ENCODE data around the gene CHEK2. TPM values are rescaled to one million over a fixed set of nuclear protein-coding genes. Genes with fewer than 3 reads are reported as not detected.

Gene CHEK2
- total and polyA plus RNA-seq, 2 experiments from 2014 or later: 86.0 to 121 TPM

GRCh38 chr22:28730179-28730578, 11.4 kb downstream of the CHEK2 start (continued):
- TF ChIP-seq, protein P1, sequence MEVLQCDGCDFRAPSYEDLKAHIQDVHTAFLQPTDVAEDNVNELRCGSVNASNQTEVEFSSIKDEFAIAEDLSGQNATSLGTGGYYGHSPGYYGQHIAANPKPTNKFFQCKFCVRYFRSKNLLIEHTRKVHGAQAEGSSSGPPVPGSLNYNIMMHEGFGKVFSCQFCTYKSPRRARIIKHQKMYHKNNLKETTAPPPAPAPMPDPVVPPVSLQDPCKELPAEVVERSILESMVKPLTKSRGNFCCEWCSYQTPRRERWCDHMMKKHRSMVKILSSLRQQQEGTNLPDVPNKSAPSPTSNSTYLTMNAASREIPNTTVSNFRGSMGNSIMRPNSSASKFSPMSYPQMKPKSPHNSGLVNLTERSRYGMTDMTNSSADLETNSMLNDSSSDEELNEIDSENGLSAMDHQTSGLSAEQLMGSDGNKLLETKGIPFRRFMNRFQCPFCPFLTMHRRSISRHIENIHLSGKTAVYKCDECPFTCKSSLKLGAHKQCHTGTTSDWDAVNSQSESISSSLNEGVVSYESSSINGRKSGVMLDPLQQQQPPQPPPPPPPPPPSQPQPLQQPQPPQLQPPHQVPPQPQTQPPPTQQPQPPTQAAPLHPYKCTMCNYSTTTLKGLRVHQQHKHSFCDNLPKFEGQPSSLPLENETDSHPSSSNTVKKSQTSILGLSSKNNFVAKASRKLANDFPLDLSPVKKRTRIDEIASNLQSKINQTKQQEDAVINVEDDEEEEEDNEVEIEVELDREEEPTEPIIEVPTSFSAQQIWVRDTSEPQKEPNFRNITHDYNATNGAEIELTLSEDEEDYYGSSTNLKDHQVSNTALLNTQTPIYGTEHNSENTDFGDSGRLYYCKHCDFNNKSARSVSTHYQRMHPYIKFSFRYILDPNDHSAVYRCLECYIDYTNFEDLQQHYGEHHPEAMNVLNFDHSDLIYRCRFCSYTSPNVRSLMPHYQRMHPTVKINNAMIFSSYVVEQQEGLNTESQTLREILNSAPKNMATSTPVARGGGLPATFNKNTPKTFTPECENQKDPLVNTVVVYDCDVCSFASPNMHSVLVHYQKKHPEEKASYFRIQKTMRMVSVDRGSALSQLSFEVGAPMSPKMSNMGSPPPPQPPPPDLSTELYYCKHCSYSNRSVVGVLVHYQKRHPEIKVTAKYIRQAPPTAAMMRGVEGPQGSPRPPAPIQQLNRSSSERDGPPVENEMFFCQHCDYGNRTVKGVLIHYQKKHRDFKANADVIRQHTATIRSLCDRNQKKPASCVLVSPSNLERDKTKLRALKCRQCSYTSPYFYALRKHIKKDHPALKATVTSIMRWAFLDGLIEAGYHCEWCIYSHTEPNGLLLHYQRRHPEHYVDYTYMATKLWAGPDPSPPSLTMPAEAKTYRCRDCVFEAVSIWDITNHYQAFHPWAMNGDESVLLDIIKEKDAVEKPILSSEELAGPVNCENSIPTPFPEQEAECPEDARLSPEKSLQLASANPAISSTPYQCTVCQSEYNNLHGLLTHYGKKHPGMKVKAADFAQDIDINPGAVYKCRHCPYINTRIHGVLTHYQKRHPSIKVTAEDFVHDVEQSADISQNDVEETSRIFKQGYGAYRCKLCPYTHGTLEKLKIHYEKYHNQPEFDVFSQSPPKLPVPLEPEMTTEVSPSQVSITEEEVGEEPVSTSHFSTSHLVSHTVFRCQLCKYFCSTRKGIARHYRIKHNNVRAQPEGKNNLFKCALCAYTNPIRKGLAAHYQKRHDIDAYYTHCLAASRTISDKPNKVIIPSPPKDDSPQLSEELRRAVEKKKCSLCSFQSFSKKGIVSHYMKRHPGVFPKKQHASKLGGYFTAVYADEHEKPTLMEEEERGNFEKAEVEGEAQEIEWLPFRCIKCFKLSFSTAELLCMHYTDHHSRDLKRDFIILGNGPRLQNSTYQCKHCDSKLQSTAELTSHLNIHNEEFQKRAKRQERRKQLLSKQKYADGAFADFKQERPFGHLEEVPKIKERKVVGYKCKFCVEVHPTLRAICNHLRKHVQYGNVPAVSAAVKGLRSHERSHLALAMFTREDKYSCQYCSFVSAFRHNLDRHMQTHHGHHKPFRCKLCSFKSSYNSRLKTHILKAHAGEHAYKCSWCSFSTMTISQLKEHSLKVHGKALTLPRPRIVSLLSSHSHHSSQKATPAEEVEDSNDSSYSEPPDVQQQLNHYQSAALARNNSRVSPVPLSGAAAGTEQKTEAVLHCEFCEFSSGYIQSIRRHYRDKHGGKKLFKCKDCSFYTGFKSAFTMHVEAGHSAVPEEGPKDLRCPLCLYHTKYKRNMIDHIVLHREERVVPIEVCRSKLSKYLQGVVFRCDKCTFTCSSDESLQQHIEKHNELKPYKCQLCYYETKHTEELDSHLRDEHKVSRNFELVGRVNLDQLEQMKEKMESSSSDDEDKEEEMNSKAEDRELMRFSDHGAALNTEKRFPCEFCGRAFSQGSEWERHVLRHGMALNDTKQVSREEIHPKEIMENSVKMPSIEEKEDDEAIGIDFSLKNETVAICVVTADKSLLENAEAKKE (CRISPR knock-in tag; IDR thresholded peaks at IDR 0.05): no peak

DNA sequence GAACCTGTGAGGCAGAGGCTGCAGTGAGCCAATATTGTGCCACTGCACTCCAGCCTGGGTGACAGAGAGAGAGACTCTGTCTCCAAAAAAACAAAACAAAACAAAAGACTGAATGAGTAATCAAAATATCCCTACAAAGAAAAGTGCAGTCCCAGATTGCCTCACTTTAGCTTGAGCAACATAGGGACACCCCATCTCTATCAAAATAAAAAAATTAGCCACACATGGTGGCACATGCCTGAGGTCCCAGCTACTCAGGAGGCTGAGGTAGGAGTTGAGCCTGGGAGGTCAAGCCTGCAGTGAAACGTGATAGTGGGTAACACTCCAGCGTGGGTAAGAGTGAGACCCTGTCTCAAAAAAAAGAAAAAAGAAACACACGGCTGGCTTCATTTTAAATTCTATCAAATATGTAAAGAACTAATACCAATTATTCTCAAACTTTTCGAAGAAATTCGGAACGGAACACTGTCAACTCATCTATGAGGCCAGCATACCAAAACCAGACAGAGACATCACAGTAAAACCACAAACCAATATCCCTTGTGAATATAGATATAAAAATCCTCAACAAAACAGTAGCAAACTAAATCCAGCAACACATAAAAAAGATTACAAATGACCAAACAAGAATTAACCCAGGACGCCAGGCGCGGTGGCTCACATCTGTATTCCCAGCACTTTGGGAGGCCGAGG, 12.9 kb downstream of the CHEK2 start:
- Mint-ChIP-seq H3K4me3 (no peak overlapping the region), H3K36me3 (ENCODE audit: low read depth) (peaks cover 76% of the 10 kb centered on the region), H3K9me3 (no peaks in the 10 kb centered on the region), H3K27me3 (ENCODE audit: insufficient read depth, low read depth, poor library complexity) (peaks cover 6% of the 10 kb centered on the region), H3K27ac (peak overlapping the region; percentile 73), H3K4me1 (peaks cover under 1% of the 10 kb centered on the region; the same call in 2 of the 3 replicates)
- Histone ChIP-seq H4K20me1 (replicated peaks; ENCODE audit: insufficient read depth) (peaks cover 3% of the 10 kb centered on the region), H3K9me2 (ENCODE audit: insufficient read depth) (no peaks in the 10 kb centered on the region), H3F3A (replicated peaks; ENCODE audit: low read depth) (peaks cover 7% of the 10 kb centered on the region; the same call in 1 of the 2 replicates), H3K4me3 (no peak overlapping the region), H3K79me2 (replicated peaks; ENCODE audit: insufficient read depth) (peaks cover 32% of the 10 kb centered on the region), H3K36me3 (ENCODE audit: insufficient read depth) (peaks cover 37% of the 10 kb centered on the region), H3K27ac (ENCODE audit: low read depth) (peak overlapping the region; percentile 39; the same call in 1 of the 2 replicates), H3K4me2 (no peak overlapping the region), H3K4me1 (ENCODE audit: insufficient read depth) (no peaks in the 10 kb centered on the region), H2AFZ (no peak overlapping the region), H3K27me3 (ENCODE audit: insufficient read depth) (no peaks in the 10 kb centered on the region)
- DNase-seq (ENCODE audit: low spot score) (no peak), ATAC-seq (no peak)
- no peak for TF ChIP-seq CREB1 (CRISPR knock-in tag; IDR thresholded peaks at IDR 0.05; ENCODE audit: low read depth)
- TF ChIP-seq REST (IDR thresholded peaks at IDR 0.05; ENCODE audit: unreplicated experiment): no peak
- no peak for TF ChIP-seq EZH2 (IDR thresholded peaks at IDR 0.05; ENCODE audit: low read depth, unreplicated experiment)
- TF ChIP-seq, protein P1 (CRISPR knock-in tag; IDR thresholded peaks at IDR 0.05): no peak
